Trophoblast cell (in vitro differentiated cells and primary cell): ENCODE results near the gene IP6K3.

Source experiments
- DNase-seq, 2 donors: peaks; one replicate each; pipeline ENCODE4 v3.0.0-alpha.2; 2016
- H2AFZ ChIP-seq: 2 replicates; pipeline ENCODE4 v1.6.1; 2013; ENCODE audit warnings: low read length, moderate library complexity, mild to moderate bottlenecking; ENCODE audit not compliant: insufficient read depth, poor library complexity
- H2AK5ac ChIP-seq: 2 replicates; pipeline ENCODE4 v1.6.1; 2013; ENCODE audit warnings: mild to moderate bottlenecking, low read length
- H2BK120ac ChIP-seq: 2 replicates; pipeline ENCODE4 v1.6.1; 2013; ENCODE audit warnings: low read length, mild to moderate bottlenecking, moderate library complexity; ENCODE audit not compliant: insufficient read depth, poor library complexity
- H2BK12ac ChIP-seq: 2 replicates; pipeline ENCODE4 v1.6.1; 2013; ENCODE audit warnings: mild to moderate bottlenecking, low read length, moderate library complexity
- H2BK5ac ChIP-seq: 2 replicates; pipeline ENCODE4 v1.6.1; 2013; ENCODE audit warnings: low read length, low read depth, moderate library complexity, mild to moderate bottlenecking; ENCODE audit not compliant: poor library complexity
- H3K14ac ChIP-seq: 2 replicates; pipeline ENCODE4 v1.6.1; 2013; ENCODE audit warnings: mild to moderate bottlenecking, low read length
- H3K18ac ChIP-seq: 2 replicates; pipeline ENCODE4 v1.6.1; 2013; ENCODE audit warnings: mild to moderate bottlenecking, low read length
- H3K23ac ChIP-seq: 2 replicates; pipeline ENCODE4 v1.6.1; 2013; ENCODE audit warnings: low read length
- H3K27ac ChIP-seq: 2 replicates; pipeline ENCODE4 v1.5.1; 2013; ENCODE audit warnings: low read depth, mild to moderate bottlenecking, inconsistent platforms, low read length, moderate library complexity
- H3K27me3 ChIP-seq: 2 replicates; pipeline ENCODE4 v1.6.1; 2013; ENCODE audit warnings: inconsistent platforms, mild to moderate bottlenecking, low read length, moderate library complexity; ENCODE audit not compliant: insufficient read depth
- H3K36me3 ChIP-seq, 2 experiments: 1 replicate in 1 of 2; 2 replicates in 1 of 2; pipeline ENCODE4 v1.6.1; 2013; ENCODE audit warnings: low read length in 2 of 2, mild to moderate bottlenecking in 2 of 2, moderate library complexity in 1 of 2; ENCODE audit not compliant: insufficient read depth in 2 of 2, control insufficient read depth in 1 of 2
- H3K4ac ChIP-seq: 2 replicates; pipeline ENCODE4 v1.6.1; 2013; ENCODE audit warnings: low read depth, mild to moderate bottlenecking, low read length, moderate library complexity
- H3K4me1 ChIP-seq, 2 experiments: 1 replicate in 1 of 2; 2 replicates in 1 of 2; pipeline ENCODE4 v1.6.1; 2013; ENCODE audit warnings: low read length in 2 of 2, mild to moderate bottlenecking in 2 of 2, moderate library complexity in 1 of 2; ENCODE audit not compliant: insufficient read depth in 2 of 2, control insufficient read depth in 1 of 2
- H3K4me2 ChIP-seq: 2 replicates; pipeline ENCODE4 v1.6.1; 2013; ENCODE audit warnings: inconsistent platforms, mild to moderate bottlenecking, low read length, moderate library complexity
- H3K4me3 ChIP-seq: 2 replicates; pipeline ENCODE4 v1.5.1; 2013; ENCODE audit warnings: mild to moderate bottlenecking, low read depth, low read length, inconsistent platforms
- H3K79me1 ChIP-seq: one replicate; pipeline ENCODE4 v1.6.1; 2013; ENCODE audit warnings: low read length
- H3K79me2 ChIP-seq: 2 replicates; pipeline ENCODE4 v1.6.1; 2013; ENCODE audit warnings: low read length, mild to moderate bottlenecking; ENCODE audit not compliant: control insufficient read depth, insufficient read depth, poor library complexity
- H3K9ac ChIP-seq: 2 replicates; pipeline ENCODE4 v1.6.1; 2013; ENCODE audit warnings: mild to moderate bottlenecking, low read length
- H3K9me3 ChIP-seq: 2 replicates; pipeline ENCODE4 v1.6.1; 2013; ENCODE audit warnings: low read depth, mild to moderate bottlenecking, control low read depth, inconsistent platforms, low read length; ENCODE audit not compliant: insufficient read depth
- H4K12ac ChIP-seq: 2 replicates; pipeline ENCODE4 v1.6.1; 2013; ENCODE audit warnings: low read depth, mild to moderate bottlenecking, low read length, moderate library complexity
- H4K8ac ChIP-seq: 2 replicates; pipeline ENCODE4 v1.6.1; 2013; ENCODE audit warnings: low read depth, mild to moderate bottlenecking, low read length, moderate library complexity
- H4K91ac ChIP-seq: one replicate; pipeline ENCODE4 v1.6.1; 2013; ENCODE audit warnings: low read depth, mild to moderate bottlenecking, low read length, moderate library complexity
- WGBS: extraction: QIAGEN DNeasy Blood & Tissue Kit; methylation state at CpG from one replicate; pipeline ENCODE4 v1.1.7; 2013; ENCODE audit warnings: missing lambda C conversion rate; ENCODE audit not compliant: insufficient read length, insufficient coverage; ENCODE audit errors: extremely low coverage; 5-methylcytosine and 5-hydroxymethylcytosine counted together

IP6K3 gene

DNA sequence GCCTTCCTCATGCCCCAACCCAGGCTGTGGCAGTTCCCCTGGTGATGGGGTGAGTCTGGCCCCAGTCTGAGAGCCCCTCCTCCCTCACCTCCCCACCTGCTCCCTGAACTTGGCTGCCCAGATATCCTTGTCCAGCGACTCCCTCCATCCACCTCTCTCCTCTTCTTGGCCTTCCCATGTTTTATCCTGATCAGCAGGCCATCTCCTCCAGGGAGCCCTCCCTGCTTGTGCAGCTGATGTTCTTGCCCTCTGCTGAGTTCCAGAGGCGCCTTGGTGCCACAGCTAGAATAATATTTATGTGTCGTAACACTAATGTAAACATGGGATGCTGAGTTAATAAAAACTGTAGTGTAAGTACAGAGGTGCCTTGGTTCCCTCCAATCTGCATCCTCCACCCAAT is 10.4 kb upstream of the IP6K3 start:
- H3K79me1 ChIP-seq = no peaks in the 10 kb centered on the region
- H2AK5ac ChIP-seq = no peak overlapping the region
- no peaks in the 10 kb centered on the region for H3K79me2 ChIP-seq
- H3K36me3 ChIP-seq = no peaks in the 10 kb centered on the region
- H2BK12ac ChIP-seq = no peak overlapping the region
- H3K4ac ChIP-seq = no peak overlapping the region
- H2BK5ac ChIP-seq = no peak overlapping the region
- no peak overlapping the region for H2AFZ ChIP-seq
- no peaks in the 10 kb centered on the region for H3K9me3 ChIP-seq
- DNase-seq = no peak
- no peaks in the 10 kb centered on the region for H3K27me3 ChIP-seq
- no peak overlapping the region for H3K9ac ChIP-seq
- H3K27ac ChIP-seq = no peak overlapping the region
- WGBS = no CpG with 5 or more reads among the region's 3 CpGs
- no peak overlapping the region for H4K91ac ChIP-seq
- H3K4me3 ChIP-seq = no peak overlapping the region
- H2BK120ac ChIP-seq = no peak overlapping the region
- H4K8ac ChIP-seq = no peak overlapping the region
- no peak overlapping the region for H3K4me2 ChIP-seq
- H3K4me1 ChIP-seq = peaks cover 3 to 6% of the 10 kb centered on the region in 2 experiments
- no peak overlapping the region for H3K23ac ChIP-seq
- no peak overlapping the region for H3K18ac ChIP-seq
- no peak overlapping the region for H3K14ac ChIP-seq
- no peak overlapping the region for H4K12ac ChIP-seq

DNA sequence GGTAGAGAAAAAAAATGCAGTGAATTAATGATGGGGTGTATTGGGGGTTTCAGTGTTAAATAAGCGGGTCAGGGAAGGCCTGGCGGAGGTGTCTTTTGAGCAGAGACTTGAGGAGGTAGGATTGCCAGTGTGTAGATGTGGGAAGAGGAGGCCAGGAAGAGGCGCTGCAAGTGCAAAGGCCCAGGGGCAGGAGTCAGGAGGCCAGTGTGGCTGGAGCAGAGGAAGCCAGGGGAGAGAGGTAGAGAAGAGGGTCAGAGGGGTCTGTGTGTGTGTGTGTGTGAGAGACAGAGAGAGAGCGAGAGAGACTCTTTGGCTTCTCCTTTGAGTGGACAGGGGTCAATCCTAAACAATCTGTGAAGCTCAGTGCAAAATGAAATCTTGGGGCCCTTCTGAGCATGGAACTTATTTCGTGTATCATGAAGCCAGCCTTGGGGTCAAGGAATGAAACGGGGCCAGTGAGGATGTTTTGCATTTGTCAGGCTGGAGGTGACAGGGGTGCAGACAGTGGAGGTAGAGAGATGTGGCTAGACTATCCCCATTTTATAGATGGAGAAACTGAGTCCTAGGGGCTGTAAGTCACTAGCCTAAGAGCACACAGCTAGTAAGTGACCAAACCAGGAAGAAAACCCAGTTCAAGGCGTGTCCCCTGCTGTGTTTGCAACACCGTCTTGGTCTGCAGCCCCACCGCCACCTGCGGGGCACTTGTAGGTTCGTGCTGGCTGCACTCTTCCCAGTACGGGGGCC is 9.7 kb upstream of the IP6K3 start:
- Histone ChIP-seq H2BK120ac (no peak overlapping the region), H3K4ac (no peak overlapping the region), H3K9me3 (no peaks in the 10 kb centered on the region), H3K27me3 (no peaks in the 10 kb centered on the region), H2AFZ (no peak overlapping the region), H3K79me1 (no peaks in the 10 kb centered on the region), H3K4me2 (no peak overlapping the region), H3K23ac (no peak overlapping the region), H3K9ac (no peak overlapping the region), H4K91ac (no peak overlapping the region), H3K79me2 (no peaks in the 10 kb centered on the region), H3K14ac (no peak overlapping the region), H4K8ac (no peak overlapping the region), H2AK5ac (no peak overlapping the region), H3K18ac (no peak overlapping the region), H3K4me3 (no peak overlapping the region), H2BK12ac (no peak overlapping the region), H2BK5ac (no peak overlapping the region), H4K12ac (no peak overlapping the region), H3K4me1 (peaks cover 7 to 11% of the 10 kb centered on the region in 2 experiments), H3K27ac (no peak overlapping the region), H3K36me3 (no peaks in the 10 kb centered on the region)
- 100% methylated on average over 1 of the region's 12 CpGs for WGBS
- DNase-seq = no peak

DNA sequence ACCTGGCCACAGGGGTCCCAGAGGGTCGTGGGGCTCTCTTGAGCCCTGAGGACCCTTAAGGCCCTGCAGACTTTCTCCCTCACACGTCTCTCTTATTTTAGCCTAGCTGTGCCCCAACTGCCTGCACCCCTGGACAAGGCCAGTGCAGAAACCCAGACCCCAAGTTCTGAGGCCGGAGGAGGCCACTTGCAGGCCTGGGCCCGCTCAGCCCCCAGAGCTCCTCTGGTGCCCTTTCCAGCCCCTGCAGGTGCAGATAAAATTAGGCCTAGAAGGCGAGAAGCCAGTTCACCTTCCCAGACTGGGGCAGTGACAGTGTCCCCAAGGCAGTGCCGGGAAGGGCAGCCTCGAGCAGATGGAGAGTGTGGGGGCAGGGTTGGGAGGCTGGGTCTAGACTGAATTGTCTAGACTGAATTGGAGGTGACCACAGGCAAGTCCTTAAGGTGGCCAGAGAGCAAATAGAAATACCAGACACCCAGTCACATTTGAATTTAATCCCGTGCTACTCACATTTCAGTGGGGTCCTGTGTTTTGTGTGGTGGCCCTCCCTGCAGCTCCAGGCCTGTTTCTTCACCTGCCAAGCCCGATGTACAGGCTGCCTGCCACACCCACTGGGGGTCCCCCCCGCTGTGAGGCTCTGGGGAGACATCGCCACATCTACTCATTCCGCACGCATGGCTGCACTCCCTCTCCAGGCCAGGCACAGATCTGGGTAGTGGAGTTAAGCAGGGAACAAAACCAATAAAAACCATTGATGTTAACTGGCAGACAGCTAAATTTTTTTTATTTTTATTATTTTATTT is 8.6 kb upstream of the IP6K3 start:
- no peak overlapping the region for H3K18ac ChIP-seq
- no peak overlapping the region for H2BK120ac ChIP-seq
- H4K12ac ChIP-seq = no peak overlapping the region
- no peak overlapping the region for H4K91ac ChIP-seq
- H3K79me1 ChIP-seq = no peaks in the 10 kb centered on the region
- no peak overlapping the region for H3K9ac ChIP-seq
- no peak overlapping the region for H3K4me3 ChIP-seq
- H3K4me1 ChIP-seq = peaks cover 11 to 16% of the 10 kb centered on the region in 2 experiments
- no peaks in the 10 kb centered on the region for H3K36me3 ChIP-seq
- no peak overlapping the region for H2AK5ac ChIP-seq
- no peak overlapping the region for H3K4ac ChIP-seq
- no peak overlapping the region for H2AFZ ChIP-seq
- no peak overlapping the region for H2BK12ac ChIP-seq
- H4K8ac ChIP-seq = no peak overlapping the region
- no peaks in the 10 kb centered on the region for H3K27me3 ChIP-seq
- no peak overlapping the region for H2BK5ac ChIP-seq
- no peak overlapping the region for H3K4me2 ChIP-seq
- DNase-seq = no peak
- H3K23ac ChIP-seq = no peak overlapping the region
- no peak overlapping the region for H3K27ac ChIP-seq
- no peak overlapping the region for H3K14ac ChIP-seq
- H3K9me3 ChIP-seq = no peaks in the 10 kb centered on the region
- no peaks in the 10 kb centered on the region for H3K79me2 ChIP-seq
- no CpG with 5 or more reads among the region's 13 CpGs for WGBS

DNA sequence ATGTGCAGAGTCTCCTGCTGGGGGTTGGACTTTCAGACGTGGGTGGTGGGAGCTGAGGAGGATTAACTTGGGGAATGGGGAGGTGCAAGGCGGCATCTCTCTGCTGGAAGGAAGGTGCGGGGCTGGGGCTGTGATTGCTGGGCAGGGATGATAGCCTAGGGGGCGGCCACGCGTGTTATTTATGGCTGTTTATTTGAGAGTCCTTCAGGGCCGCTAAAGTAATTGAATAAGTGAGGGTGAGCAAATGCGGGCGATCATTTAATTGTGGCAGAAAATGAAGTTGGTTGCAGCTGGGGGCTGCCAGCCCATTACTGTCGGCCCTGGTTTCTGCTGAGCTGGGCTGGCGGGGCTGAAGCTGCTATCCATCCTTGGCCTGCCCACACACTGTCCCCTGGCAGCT is 7.5 kb upstream of the IP6K3 start:
- no peak overlapping the region for H3K23ac ChIP-seq
- H4K8ac ChIP-seq = no peak overlapping the region
- H3K27ac ChIP-seq = no peak overlapping the region
- no peaks in the 10 kb centered on the region for H3K9me3 ChIP-seq
- no peaks in the 10 kb centered on the region for H3K36me3 ChIP-seq
- DNase-seq = no peak
- no peak overlapping the region for H2AFZ ChIP-seq
- no peaks in the 10 kb centered on the region for H3K27me3 ChIP-seq
- H2BK120ac ChIP-seq = no peak overlapping the region
- H2AK5ac ChIP-seq = no peak overlapping the region
- H3K79me1 ChIP-seq = no peaks in the 10 kb centered on the region
- H3K4ac ChIP-seq = no peak overlapping the region
- H3K4me1 ChIP-seq = peaks cover 11 to 16% of the 10 kb centered on the region in 2 experiments
- H2BK12ac ChIP-seq = no peak overlapping the region
- H3K79me2 ChIP-seq = no peaks in the 10 kb centered on the region
- H3K9ac ChIP-seq = no peak overlapping the region
- H4K12ac ChIP-seq = no peak overlapping the region
- no CpG with 5 or more reads among the region's 11 CpGs for WGBS
- no peak overlapping the region for H2BK5ac ChIP-seq
- H3K18ac ChIP-seq = no peak overlapping the region
- no peak overlapping the region for H3K14ac ChIP-seq
- no peak overlapping the region for H3K4me3 ChIP-seq
- no peak overlapping the region for H3K4me2 ChIP-seq
- no peak overlapping the region for H4K91ac ChIP-seq
